H1 (cell line): ENCODE measurements around the gene GALNT13. TPM values are rescaled to one million over a fixed set of nuclear protein-coding genes. Genes with fewer than 3 reads are reported as not detected.

Experiments used
- CTCF ChIA-PET: fragments of 300-600 bp; sonication (Branson Sonifier 250); formaldehyde crosslinking; loops from one replicate; lab custom pipeline; 2021; ENCODE audit not compliant: partially characterized antibody; lab: Charles Lee
- POLR2A ChIA-PET: fragments of 300-600 bp; sonication (Branson Sonifier 250); formaldehyde crosslinking; loops from one replicate; lab custom pipeline; 2021; ENCODE audit warnings: inconsistent platforms; ENCODE audit not compliant: partially characterized antibody; lab: Charles Lee
- DNase-seq, 2 experiments: peaks; one replicate each; pipeline versions ENCODE4 v3.0.0 to v3.0.0-alpha.2; 2010 to 2022; ENCODE audit warnings: low spot score in 2 of 2, low read depth in 1 of 2, mixed read lengths in 1 of 2
- FAIRE-seq: peaks from 2 replicates; lab custom pipeline; 2011; peaks lifted over from hg19 to GRCh38; lab: Jason Lieb, UNC
- H2AFZ ChIP-seq: 2 replicates; pipeline ENCODE4 v1.8.1; 2012; ENCODE audit warnings: low read length, inconsistent platforms
- H2AK5ac ChIP-seq: 2 replicates; pipeline ENCODE4 v1.6.1; 2013; ENCODE audit warnings: low read depth, low read length
- H2BK120ac ChIP-seq: replicated peaks from 2 replicates; pipeline ENCODE3; 2013; ENCODE audit warnings: low read depth, low read length, inconsistent platforms
- H2BK12ac ChIP-seq: 2 replicates; pipeline ENCODE4 v1.6.1; 2013; ENCODE audit warnings: low read depth, low read length
- H2BK15ac ChIP-seq: 2 replicates; pipeline ENCODE4 v1.6.1; 2013; ENCODE audit warnings: low read length
- H2BK20ac ChIP-seq: 2 replicates; pipeline ENCODE4 v1.6.1; 2013; ENCODE audit warnings: low read length
- H2BK5ac ChIP-seq: 2 replicates; pipeline ENCODE4 v1.6.1; 2013; ENCODE audit warnings: low read depth, low read length
- H3K14ac ChIP-seq: 2 replicates; pipeline ENCODE4 v1.6.1; 2013; ENCODE audit warnings: inconsistent platforms; ENCODE audit not compliant: insufficient read length
- H3K18ac ChIP-seq: 2 replicates; pipeline ENCODE4 v1.6.1; 2013; ENCODE audit warnings: low read length; ENCODE audit errors: extremely low read depth
- H3K23ac ChIP-seq: 2 replicates; pipeline ENCODE4 v1.6.1; 2013; ENCODE audit warnings: inconsistent platforms; ENCODE audit not compliant: insufficient read length
- H3K23me2 ChIP-seq: 2 replicates; pipeline ENCODE4 v1.6.1; 2013; ENCODE audit warnings: low read depth, low read length
- H3K27ac ChIP-seq: 2 replicates; pipeline ENCODE4 v1.6.1; 2011; ENCODE audit warnings: low read depth, low read length, inconsistent platforms
- H3K27me3 ChIP-seq, 4 experiments: replicated peaks in 1 of 4; 1 replicate in 1 of 4; 2 replicates in 3 of 4; pipeline versions ENCODE4 v1.6.1 to v1.8.1; 2011 to 2013; ENCODE audit warnings: low read length in 3 of 4, mild to moderate bottlenecking in 3 of 4, inconsistent platforms in 2 of 4, mixed read lengths in 2 of 4, moderate library complexity in 1 of 4; ENCODE audit not compliant: control insufficient read depth in 3 of 4, insufficient read depth in 3 of 4; ENCODE audit errors: extremely low read depth in 1 of 4
- H3K36me3 ChIP-seq, 4 experiments: 2 replicates each; pipeline versions ENCODE4 v1.6.1 to v1.8.1; 2011 to 2013; ENCODE audit warnings: mild to moderate bottlenecking in 4 of 4, low read length in 3 of 4, moderate library complexity in 2 of 4, control low read depth in 1 of 4, inconsistent platforms in 1 of 4; ENCODE audit not compliant: insufficient read depth in 4 of 4, control insufficient read depth in 2 of 4
- H3K4ac ChIP-seq: replicated peaks from 2 replicates; pipeline ENCODE3; 2013; ENCODE audit warnings: low read length, low read depth, mixed read lengths, inconsistent platforms; ENCODE audit not compliant: insufficient read length
- H3K4me1 ChIP-seq, 4 experiments: replicated peaks in 1 of 4; 1 replicate in 1 of 4; 2 replicates in 3 of 4; pipeline versions ENCODE4 v1.6.1 to v1.8.1; 2011 to 2013; ENCODE audit warnings: low read length in 3 of 4, inconsistent platforms in 2 of 4, mixed read lengths in 1 of 4; ENCODE audit not compliant: insufficient read depth in 4 of 4, control insufficient read depth in 3 of 4
- H3K4me2 ChIP-seq, 2 experiments: 2 replicates each; pipeline versions ENCODE4 v1.6.1 to v1.8.1; 2011 to 2013; ENCODE audit warnings: low read depth in 2 of 2, low read length in 2 of 2, control low read depth in 1 of 2, inconsistent platforms in 1 of 2, mild to moderate bottlenecking in 1 of 2; ENCODE audit not compliant: insufficient read depth in 1 of 2
- H3K4me3 ChIP-seq, 4 experiments: fragments of 200-600, 300-600 bp in 1 of 4; sonication (generic), shearing (Covaris generic), sonication (Bioruptor Twin) in 1 of 4; 2 replicates each; pipeline versions ENCODE4 v1.5.1 to v1.8.1; 2011 to 2016; ENCODE audit warnings: low read length in 4 of 4, low read depth in 3 of 4, control low read depth in 2 of 4, inconsistent platforms in 2 of 4, mild to moderate bottlenecking in 2 of 4, mixed read lengths in 1 of 4, moderate library complexity in 1 of 4; ENCODE audit not compliant: insufficient read depth in 2 of 4; ENCODE audit errors: extremely low read depth in 1 of 4
- H3K56ac ChIP-seq: replicated peaks from 2 replicates; pipeline ENCODE3; 2013; ENCODE audit warnings: low read depth, mild to moderate bottlenecking, mixed read lengths, low read length, inconsistent platforms; ENCODE audit not compliant: insufficient read length
- H3K79me1 ChIP-seq: 2 replicates; pipeline ENCODE4 v1.6.1; 2013; ENCODE audit warnings: low read depth, low read length, control low read depth
- H3K79me2 ChIP-seq, 2 experiments: 2 replicates each; pipeline versions ENCODE4 v1.6.1 to v1.8.1; 2012 to 2013; ENCODE audit warnings: low read length in 2 of 2, mild to moderate bottlenecking in 2 of 2, inconsistent platforms in 1 of 2; ENCODE audit not compliant: insufficient read depth in 2 of 2, control insufficient read depth in 1 of 2
- H3K9ac ChIP-seq, 4 experiments: replicated peaks in 1 of 4; 1 replicate in 1 of 4; 2 replicates in 3 of 4; pipeline versions ENCODE4 v1.6.1 to v1.8.1; 2011 to 2013; ENCODE audit warnings: low read depth in 3 of 4, low read length in 3 of 4, control low read depth in 2 of 4, mild to moderate bottlenecking in 2 of 4, moderate library complexity in 2 of 4, inconsistent platforms in 1 of 4; ENCODE audit errors: extremely low read depth in 1 of 4
- H3K9me3 ChIP-seq, 2 experiments: 2 replicates each; pipeline versions ENCODE4 v1.6.1 to v1.8.1; 2012 to 2013; ENCODE audit warnings: mild to moderate bottlenecking in 2 of 2, moderate library complexity in 2 of 2, control low read depth in 1 of 2, inconsistent platforms in 1 of 2, low read depth in 1 of 2, low read length in 1 of 2, mixed read lengths in 1 of 2; ENCODE audit not compliant: insufficient read depth in 2 of 2
- H4K20me1 ChIP-seq, 2 experiments: replicated peaks in 1 of 2; 2 replicates each; pipeline versions ENCODE3 to v1.8.1; 2011 to 2013; ENCODE audit warnings: inconsistent platforms in 2 of 2, low read length in 2 of 2, mild to moderate bottlenecking in 1 of 2; ENCODE audit not compliant: insufficient read depth in 2 of 2, control insufficient read depth in 1 of 2
- H4K5ac ChIP-seq: 2 replicates; pipeline ENCODE4 v1.6.1; 2013; ENCODE audit warnings: low read length, low read depth, mixed read lengths, inconsistent platforms; ENCODE audit not compliant: insufficient read length
- H4K8ac ChIP-seq: 2 replicates; pipeline ENCODE4 v1.8.0; 2013; ENCODE audit warnings: mild to moderate bottlenecking, moderate library complexity, low read length, inconsistent platforms; ENCODE audit not compliant: insufficient read depth; ENCODE audit errors: extremely low read depth
- H4K91ac ChIP-seq: replicated peaks from 2 replicates; pipeline ENCODE3; 2013; ENCODE audit warnings: low read length, mixed read lengths, inconsistent platforms; ENCODE audit not compliant: insufficient read length
- ASH2L ChIP-seq: fragments of 200-600, 300-600 bp; sonication (generic); IDR thresholded peaks from one replicate; pipeline ENCODE4 v1.7.1; 2017; ENCODE audit warnings: low read length
- CEBPB ChIP-seq: IDR thresholded peaks from 2 replicates; pipeline ENCODE4 v1.6.1; 2012; ENCODE audit warnings: low read depth, low read length
- CTBP2 ChIP-seq: IDR thresholded peaks from 2 replicates; pipeline ENCODE4 v1.7.0; 2011; ENCODE audit warnings: borderline replicate concordance, mild to moderate bottlenecking, moderate library complexity, mixed read lengths, low read length; ENCODE audit not compliant: insufficient read depth, insufficient read length
- GABPA ChIP-seq: IDR thresholded peaks from 2 replicates; pipeline ENCODE4 v1.6.1; 2011; ENCODE audit warnings: mild to moderate bottlenecking, low read length, moderate library complexity, borderline replicate concordance; ENCODE audit not compliant: insufficient read depth
- KDM4A ChIP-seq: IDR thresholded peaks from one replicate; pipeline ENCODE4 v1.7.1; 2012; ENCODE audit warnings: low read depth, mild to moderate bottlenecking, moderate library complexity, low read length, inconsistent platforms; ENCODE audit not compliant: severe bottlenecking
- RAD21 ChIP-seq, 2 experiments: IDR thresholded peaks in 1 of 2; conservative IDR thresholded peaks in 1 of 2; 2 replicates each; pipeline ENCODE4 v1.6.1; 2011; ENCODE audit warnings: low read depth in 2 of 2, low read length in 2 of 2, improper control_type of control experiment in 1 of 2, inconsistent platforms in 1 of 2, mild to moderate bottlenecking in 1 of 2, moderate library complexity in 1 of 2
- SIN3A ChIP-seq, 2 experiments: IDR thresholded peaks in 1 of 2; conservative IDR thresholded peaks in 1 of 2; 2 replicates each; pipeline ENCODE4 v1.6.1; 2011 to 2012; ENCODE audit warnings: low read length in 2 of 2, improper control_type of control experiment in 1 of 2, low read depth in 1 of 2, mild to moderate bottlenecking in 1 of 2
- ZNF274 ChIP-seq: IDR thresholded peaks from 2 replicates; pipeline ENCODE4 v1.7.0; 2012; ENCODE audit warnings: low read length, borderline replicate concordance; ENCODE audit errors: extremely low read depth
- WGBS, 2 experiments: shearing (Covaris generic) in 1 of 2; methylation state at CpG; one replicate each; pipeline versions ENCODE4 v1.1.6 to v1.1.7; 2013 to 2015; ENCODE audit warnings: low lambda C conversion rate in 2 of 2, mixed read lengths in 2 of 2, inconsistent platforms in 1 of 2, low coverage in 1 of 2, missing lambda C conversion rate in 1 of 2; ENCODE audit not compliant: insufficient replicate concordance in 2 of 2, insufficient coverage in 1 of 2, insufficient read length in 1 of 2; ENCODE audit errors: extremely low coverage in 1 of 2, missing lambda C conversion rate in 1 of 2; 5-methylcytosine and 5-hydroxymethylcytosine counted together
- polyA plus RNA-seq, 7 experiments: library from polyadenylated mRNA; depleted of rRNA in 3 of 7; stranded (reverse) in 5 of 7; unstranded in 2 of 7; fragments of >200 nt in 5 of 7; fragments of 200-250 nt in 2 of 7; gene quantifications; 1 replicate in 5 of 7; 2 replicates in 1 of 7; 4 replicates in 1 of 7; pipeline versions ENCODE4 v1.2.1 to v1.2.3, GENCODE V29; 2011 to 2013; ENCODE audit warnings: missing spikeins in 2 of 7, mixed read lengths in 2 of 7
- total RNA-seq: library from RNA; stranded (reverse); fragmentation: NEBNext Ultra II Directional; extraction: Animal tissue kit (Norgen Biotek cat#: 25700); gene quantifications from 2 replicates; pipeline ENCODE4 v1.2.1, GENCODE V29; 2021
- TF ChIP-seq, protein P1 (sequence below): IDR thresholded peaks from 2 replicates; pipeline ENCODE4 v1.6.1; 2012; ENCODE audit warnings: inconsistent platforms

GALNT13 gene
- total and polyA plus RNA-seq, 2 of the 8 experiments (the other 6 are each of a cell fraction or from before 2014, with no cell fraction given), result 3.2 to 9.6 TPM

DNA sequence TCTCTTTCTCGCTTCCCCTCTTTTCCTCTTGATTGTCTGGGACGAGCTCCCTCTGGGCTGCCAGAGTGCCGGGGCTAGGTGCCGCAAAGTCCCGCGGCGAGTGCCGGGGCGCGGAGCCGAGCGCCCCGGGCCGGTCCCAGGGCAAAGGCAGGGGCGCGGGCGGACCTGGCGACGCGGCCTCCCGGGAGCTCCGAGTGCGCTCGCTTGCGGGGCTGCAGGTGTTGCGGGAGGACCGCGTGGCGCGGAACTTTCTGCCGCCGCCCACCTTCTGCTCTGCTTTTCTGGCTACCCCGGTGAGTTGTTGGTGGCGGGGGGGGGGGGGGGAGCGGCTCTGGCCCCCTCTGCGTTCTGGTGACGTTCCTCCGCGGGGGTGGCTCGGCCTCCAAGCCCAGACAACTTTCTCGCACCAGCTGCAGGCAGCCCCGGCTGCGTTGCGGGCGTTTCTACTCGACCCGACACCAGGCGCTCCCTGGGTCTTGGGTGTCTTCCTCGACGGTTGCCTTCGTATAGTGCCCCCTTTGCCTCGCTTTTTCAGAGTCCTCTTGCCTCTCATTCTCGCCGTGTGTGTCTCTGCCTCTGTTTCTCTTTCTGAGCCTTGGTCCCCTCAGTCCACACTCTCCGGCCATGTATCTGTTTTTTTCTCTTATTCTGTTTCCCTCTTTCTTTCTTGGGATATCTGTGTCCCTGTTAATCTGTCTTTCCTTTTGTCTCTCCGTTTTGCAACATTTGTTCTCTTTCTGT is 759 bp downstream of the GALNT13 start:
- Histone ChIP-seq H2BK12ac (no peak overlapping the region), H2BK15ac (no peak overlapping the region), H3K56ac (no peak overlapping the region), H4K20me1 (peaks cover 13 to 15% of the 10 kb centered on the region in 2 experiments), H3K27me3 (peaks cover 2 to 27% (median 21%) of the 10 kb centered on the region in 4 experiments), H4K8ac (peak overlapping the region; percentile 68; the same call in 1 of the 2 replicates), H3K79me1 (no peaks in the 10 kb centered on the region), H2BK20ac (no peak overlapping the region), H3K79me2 (peaks cover 0 to 16% of the 10 kb centered on the region in 2 experiments; a peak in 1 of 4 replicates), H2BK5ac (no peak overlapping the region), H2BK120ac (no peak overlapping the region), H2AFZ (no peak overlapping the region), H3K23ac (no peak overlapping the region), H3K18ac (no peak overlapping the region), H3K4ac (no peak overlapping the region), H3K14ac (no peak overlapping the region), H3K4me1 (peaks cover 0 to 5% (median 1%) of the 10 kb centered on the region in 4 experiments; a peak in 2 of 7 replicates), H3K9me3 (no peaks in the 10 kb centered on the region), H4K5ac (no peak overlapping the region), H3K4me2 (peak overlapping the region; percentile 97 to 98), H3K4me3 (peak overlapping the region; percentile 56 to 80 (median 72)), H3K9ac (peak overlapping the region; percentile 36 to 85 (median 61); a peak in 5 of 7 replicates), H3K36me3 (no peaks in the 10 kb centered on the region), H4K91ac (no peak overlapping the region), H3K27ac (no peak overlapping the region), H3K23me2 (peaks cover 17% of the 10 kb centered on the region), H2AK5ac (0 out of 2 replicates have a peak overlapping the region, but pooled peaks have one; percentile 19)
- CTCF ChIA-PET, result interaction anchor here (0.6 to 1.5 kb wide), 6 partner anchors 20 to 100 kb away, joined by 3 to 5 read pairs (median 4); no protein-coding TSS in a partner anchor
- WGBS, 2 experiments, result 0% methylated on average over 42 of the region's 56 CpGs; no CpG with 5 or more reads in 1 of the 2 experiments
- FAIRE-seq (no peak), DNase-seq (peak in 1 of 2 experiments; percentile 48)
- POLR2A ChIA-PET, result interaction anchor here (0.6 to 1.9 kb wide), 4 partner anchors 14 to 459 kb away, joined by 3 to 11 read pairs (median 4); no protein-coding TSS in a partner anchor
- TF ChIP-seq SIN3A (conservative IDR thresholded peaks at IDR 0.05 in 1 of 2, IDR thresholded peaks at IDR 0.05 in 1 of 2; ENCODE audit: low read depth in 1 of 2, low read length in 2 of 2), result 0 out of 4 replicates have a peak, but pooled peaks of 1 of the 2 experiments have one; percentile 36
- TF ChIP-seq RAD21 (IDR thresholded peaks at IDR 0.05 in 1 of 2, conservative IDR thresholded peaks at IDR 0.05 in 1 of 2; ENCODE audit: low read depth in 2 of 2, low read length in 2 of 2), result no peak
- TF ChIP-seq ZNF274, result no peak
- TF ChIP-seq ASH2L, result peak; percentile 2
- no peak for TF ChIP-seq GABPA
- TF ChIP-seq CEBPB, result no peak
- peak; percentile 29 for TF ChIP-seq CTBP2
- peak; percentile 23 for TF ChIP-seq KDM4A
- TF ChIP-seq, protein P1, sequence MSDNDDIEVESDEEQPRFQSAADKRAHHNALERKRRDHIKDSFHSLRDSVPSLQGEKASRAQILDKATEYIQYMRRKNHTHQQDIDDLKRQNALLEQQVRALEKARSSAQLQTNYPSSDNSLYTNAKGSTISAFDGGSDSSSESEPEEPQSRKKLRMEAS, result no peak
